A172 (cell line): ENCODE data around the gene FGF5. TPM values are rescaled to one million over a fixed set of nuclear protein-coding genes. Genes with fewer than 3 reads are reported as not detected.
A peak's percentile ranks its signal among the peaks of the same experiment; 100 is the strongest.
"Not testable (repeated sequence)": the region's sequence is repeated elsewhere in the genome, so short reads cannot be mapped to it uniquely, and the experiment has no call there.

ENCODE experiments used
- DNase-seq: peaks from one replicate; pipeline ENCODE4 v3.0.0-alpha.2; 2015; ENCODE audit warnings: low spot score
- total RNA-seq: library from RNA; depleted of rRNA; stranded (reverse); fragments of >200 nt; shearing (Covaris generic); gene quantifications from 2 replicates; pipeline ENCODE4 v1.2.3, GENCODE V29; 2014

Gene FGF5
- total RNA-seq, 1 experiment from 2014 or later = 1.5 TPM

DNA sequence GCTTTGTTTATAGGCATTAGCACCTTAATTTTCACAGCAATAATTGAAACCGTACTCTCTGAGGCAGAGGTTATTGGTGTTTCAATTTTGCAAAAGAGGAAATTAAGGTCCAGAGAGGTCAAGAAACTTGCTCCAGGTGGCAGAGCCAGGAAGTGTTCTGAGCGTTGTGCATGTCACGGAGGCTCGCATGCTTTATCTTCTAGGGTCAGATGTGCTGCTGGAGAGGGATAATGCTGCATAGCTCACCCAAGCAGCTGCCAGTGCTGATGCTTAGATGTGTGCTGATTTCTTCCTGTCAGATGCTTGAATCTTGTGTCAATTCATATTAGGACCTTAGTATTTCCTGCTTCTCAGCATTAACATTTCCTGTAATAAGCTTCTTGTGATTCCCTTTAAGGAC lies 13.0 kb upstream of the FGF5 start:
- no peak for DNase-seq

DNA sequence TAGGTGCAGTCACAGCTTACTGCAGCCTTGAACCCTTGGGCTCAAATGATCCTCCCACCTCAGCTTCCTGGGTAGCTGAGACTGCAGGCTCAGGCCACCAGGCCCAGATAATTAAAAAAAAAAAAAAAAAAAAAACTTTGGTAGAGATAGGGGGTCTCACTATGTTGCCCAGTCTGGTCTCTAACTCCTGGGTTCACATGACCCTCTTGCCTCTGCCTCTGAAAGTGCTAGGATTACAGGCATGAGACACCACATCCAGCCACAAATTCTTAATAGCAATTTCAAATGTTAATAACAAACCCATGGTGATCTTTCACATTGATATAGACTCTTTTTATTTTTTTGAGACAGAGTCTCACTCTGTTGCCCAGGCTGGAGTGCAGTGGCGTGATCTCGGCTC lies 12.3 kb upstream of the FGF5 start:
- no peak for DNase-seq

DNA sequence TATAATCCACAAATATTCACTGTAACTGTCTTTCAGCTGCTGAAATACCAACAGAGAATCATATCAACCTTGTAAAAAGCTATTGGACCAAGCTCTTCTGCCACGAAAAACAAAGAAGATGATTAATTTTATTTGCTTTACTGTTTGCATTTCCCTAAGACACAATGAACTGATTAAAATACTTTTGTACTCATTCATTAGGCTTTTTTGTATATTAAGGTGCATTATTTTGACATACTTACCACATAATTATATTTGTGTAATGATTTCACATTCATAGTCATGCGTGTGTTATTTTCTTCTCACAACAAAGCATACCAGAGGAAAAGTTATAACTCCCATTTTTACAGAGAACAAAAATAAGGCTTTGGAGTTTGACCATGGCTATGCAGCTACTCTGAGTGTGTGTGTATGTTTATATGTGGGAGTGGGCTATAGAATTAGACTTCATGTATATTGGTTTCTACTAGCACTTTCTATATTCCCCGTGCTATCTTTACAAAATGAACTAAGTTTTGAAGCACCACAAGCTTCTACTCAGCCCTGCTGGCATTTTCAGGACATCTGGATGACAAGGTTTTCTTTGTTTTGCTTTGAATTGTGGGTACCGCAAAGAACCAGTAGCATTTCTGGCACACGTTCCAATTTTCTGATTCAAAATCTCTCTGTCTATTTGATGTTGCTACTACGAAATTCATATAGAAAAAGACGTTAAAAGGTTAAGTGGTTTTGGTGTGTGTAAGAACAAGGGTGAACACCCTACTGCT lies 11.0 kb upstream of the FGF5 start:
- DNase-seq = no peak

DNA sequence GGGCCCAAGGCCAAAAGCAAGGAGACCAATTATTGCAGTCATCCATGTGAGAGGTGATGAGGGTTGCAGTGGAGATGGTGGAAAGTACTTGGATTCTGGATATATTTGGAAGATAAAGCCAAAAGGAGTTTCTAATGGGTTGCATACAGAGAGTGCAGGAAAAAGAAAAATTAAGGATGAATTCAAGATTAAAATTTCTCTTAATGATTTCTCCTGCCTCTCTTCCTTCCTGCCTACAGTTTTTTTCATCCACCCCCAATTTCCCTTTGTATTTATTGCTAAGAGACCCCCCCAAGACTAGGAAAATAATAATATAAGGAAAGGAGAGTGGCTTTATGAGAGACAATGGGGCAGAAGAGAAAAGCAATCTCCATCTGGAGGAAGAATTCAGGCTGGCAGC lies 8.6 kb upstream of the FGF5 start:
- no peak for DNase-seq

DNA sequence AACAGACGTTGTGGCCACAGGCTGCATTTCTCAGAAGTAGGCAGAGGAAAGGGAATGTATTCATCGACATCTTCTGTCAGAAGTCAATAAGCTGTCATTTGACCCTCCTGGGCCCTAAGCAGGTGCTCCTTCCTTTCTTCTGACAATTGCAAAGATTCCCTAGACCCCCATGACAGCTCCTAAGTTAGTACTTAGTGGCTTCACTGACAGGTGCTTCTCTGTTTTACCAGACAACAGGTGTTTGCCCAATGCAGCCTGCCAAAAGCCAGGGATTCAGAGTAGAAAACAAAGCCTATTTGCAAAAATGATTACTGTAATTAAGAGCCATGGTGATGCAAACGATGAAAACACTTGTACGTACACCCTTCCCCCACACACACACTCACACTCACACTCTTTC lies 7.5 kb upstream of the FGF5 start:
- no peak for DNase-seq

DNA sequence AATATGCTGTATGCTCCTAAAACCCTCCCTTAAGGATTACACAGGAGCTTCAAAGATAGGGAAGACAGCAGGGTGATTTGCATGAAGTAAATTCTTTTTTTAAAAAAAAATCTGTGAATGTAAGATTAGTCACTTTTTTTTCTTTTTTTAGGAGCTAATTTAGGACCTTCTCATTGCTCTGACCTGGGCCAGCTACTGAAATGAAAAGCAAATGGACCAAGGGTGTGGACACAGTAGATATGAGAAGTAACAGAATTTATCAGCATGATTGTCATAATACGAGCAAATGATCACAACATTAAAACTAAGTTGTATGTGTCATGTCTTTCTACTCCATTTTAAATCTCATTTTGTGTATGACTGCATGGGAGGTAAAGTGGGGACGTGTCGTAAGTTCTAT lies 6.6 kb upstream of the FGF5 start:
- DNase-seq = no peak

DNA sequence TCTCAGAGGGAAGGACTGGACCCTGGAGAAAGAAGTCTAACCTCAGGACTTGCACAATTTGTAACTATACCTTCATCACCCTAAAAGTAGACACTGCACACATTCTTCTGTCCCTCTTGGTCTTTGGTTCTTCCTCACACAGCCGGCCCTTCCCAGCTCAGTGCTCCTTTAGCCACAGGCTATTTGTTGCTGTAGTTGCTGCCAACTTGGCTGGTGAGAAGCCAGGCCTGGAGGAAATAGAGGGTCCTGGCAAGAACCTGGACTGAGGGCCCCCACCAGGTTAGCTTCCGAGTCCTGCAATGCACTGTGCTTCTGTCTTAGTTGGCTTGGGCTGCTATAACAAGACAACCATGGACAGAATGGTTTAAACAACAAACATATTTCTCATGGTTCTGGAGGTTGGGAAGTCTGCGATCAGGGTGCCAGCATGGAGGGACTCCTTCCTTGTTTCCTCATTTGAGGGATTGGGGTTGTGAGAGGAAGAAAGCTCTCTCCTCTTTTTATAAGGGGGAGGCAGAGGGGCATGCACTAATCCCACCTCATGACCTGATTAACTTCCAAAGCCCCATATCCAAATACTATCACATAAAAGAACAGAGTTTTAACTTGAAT lies 4.4 kb upstream of the FGF5 start:
- no peak for DNase-seq

DNA sequence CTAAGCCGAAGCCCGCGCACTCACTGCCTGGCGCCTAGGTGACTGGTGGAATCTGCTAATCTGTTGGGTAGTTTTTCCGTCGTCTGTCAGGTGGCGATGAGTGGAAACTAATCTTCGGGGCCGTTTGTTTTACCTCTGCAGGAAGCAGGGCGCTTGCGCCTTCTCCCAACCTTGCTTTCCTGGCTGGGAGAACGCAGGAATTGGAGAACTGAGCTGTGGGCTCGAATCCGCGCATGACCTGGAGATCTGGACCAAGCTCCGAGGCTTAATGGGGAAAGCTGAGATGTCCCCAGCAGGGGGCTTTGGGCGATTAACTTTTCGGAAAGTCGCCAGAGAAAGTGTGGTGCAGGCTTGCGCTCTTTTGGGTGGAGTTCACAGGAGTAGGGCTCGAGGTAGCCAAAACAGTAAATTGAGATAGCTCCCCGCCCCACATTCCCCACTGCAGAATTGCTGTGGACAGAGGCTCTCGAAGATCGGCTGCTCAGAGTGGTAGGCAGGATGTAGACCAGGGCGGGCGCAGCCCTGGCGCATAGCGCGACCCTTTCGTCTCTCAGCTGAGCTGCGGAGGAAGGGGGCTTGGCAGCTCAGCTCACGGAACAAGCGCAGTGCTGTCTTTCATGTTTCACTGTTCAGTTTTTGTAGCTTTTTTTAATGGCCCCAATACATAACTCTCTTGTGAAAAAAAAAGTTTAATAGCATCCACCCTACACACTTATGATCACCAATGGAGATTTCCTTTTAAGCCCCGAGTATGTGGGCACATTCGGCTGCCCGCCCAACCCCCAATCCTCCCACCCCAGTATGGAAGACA lies 2.7 kb upstream of the FGF5 start:
- no peak for DNase-seq

DNA sequence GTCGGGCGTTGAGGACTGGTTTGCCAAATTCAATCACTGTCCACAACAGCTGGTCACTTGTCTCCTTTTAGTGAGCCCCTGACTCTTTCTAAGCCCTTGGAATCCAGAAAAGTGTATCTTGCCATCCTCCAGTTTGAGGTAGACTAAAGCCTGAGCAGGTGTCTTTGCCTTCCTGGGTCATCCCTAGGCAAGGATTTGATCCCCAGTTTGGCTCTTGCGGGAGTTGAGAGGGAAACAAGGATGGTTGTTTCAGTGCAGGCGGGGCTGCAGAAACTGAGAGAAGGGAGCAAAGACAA lies 2.2 kb upstream of the FGF5 start:
- DNase-seq = no peak

DNA sequence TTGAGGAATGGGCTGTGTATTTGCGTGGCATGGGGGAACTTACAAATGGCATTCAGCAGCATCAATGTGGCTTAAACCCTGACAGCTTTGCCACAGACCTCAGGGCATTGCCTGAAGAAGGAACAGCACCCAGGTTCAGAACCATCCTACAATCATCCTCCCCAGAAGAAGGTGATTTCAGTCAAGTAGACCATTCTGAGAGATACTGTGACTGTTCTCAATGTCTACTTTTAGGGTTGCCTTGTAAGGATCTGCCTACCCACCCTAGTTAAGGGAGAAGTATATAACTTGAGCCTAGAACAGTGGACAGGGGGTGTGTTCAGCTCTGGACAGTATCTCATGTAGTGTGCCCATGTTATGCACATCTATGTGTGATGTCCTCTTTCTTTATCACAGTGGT lies 1.6 kb upstream of the FGF5 start:
- no peak for DNase-seq

DNA sequence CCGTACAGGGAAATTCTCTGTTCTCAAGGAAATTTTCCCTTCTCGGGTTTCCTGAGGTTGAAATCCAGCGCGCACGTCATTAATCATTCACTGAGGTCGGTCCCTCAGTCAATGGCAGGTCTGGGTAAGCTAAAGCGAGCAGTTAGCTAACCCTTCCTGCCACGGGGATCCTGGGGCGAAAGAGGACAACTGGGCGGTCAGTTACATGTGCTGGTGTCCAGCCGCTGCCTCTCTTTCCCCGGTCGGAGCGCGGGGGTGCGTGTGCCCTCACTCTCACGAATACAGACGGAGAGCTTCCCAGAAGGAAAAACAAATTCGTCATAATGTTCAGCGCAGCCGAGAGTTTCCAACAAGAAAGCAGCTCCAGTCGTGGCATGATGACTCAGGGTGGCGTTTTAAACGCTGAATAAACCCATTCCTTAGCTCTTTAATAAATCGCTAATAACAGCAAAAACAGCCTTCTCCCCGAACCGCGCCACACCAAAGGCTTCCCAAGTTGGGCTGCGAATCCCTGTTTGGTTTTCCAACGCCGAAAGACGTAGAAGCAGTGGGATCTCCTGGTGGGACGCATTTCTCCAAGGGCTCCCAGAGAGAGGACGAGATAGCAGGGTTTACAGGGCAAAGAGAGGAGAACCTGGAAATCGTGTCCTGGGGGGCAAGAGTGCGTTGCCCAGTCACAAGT lies 752 bp upstream of the FGF5 start:
- DNase-seq = peak; percentile 20

DNA sequence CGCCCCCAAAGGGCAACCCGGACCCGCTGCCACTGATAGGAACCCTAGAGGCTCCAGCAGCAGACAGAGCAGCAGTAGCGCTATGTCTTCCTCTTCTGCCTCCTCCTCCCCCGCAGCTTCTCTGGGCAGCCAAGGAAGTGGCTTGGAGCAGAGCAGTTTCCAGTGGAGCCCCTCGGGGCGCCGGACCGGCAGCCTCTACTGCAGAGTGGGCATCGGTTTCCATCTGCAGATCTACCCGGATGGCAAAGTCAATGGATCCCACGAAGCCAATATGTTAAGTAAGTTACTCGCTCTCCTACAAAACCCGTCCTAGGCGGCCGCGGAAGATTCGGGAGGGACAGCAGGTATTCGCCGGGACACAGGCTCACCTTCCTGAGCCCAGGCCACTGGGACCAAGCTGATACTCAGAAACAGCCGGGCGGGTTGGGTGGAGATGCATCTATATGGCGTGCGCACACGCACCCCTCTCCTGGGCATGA lies 477 bp downstream of the FGF5 start:
- peak; percentile 6 for DNase-seq

DNA sequence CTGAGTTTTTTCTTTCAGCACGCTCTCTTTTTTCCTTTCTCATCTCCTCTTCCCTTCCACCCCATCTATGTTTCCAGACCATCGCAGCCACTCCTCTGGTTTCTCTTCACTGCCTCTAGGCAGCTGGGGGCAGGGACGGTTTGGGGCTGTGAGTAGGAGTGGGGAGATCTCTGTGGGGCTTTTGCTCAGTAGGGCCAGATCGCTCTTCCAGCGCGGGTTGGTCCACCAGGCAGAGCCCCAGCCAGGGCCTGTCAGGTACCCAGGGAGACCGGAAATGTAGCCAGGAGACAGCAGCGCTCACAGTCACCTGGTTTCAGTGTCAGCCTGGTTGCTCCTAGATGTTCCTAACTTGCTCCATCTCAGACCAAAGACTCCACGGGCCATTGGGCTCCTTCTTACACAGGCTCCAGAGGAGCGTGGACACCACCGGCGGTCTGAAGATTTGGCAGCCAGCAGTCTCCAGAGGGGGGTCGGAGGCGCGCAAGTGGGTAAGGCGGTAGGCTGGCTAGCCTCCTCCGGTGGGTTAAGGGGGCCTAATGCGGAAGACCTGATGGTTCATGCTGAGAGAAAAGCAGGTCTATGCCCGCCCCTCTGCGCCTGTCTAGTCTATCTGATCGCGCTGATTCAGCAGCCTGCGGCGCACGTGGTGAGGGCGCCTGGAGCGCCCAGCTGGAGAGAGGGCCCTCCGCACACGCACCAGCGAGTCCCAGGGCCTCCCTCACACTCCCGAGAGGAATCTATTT lies 1.8 kb downstream of the FGF5 start:
- DNase-seq = no peak

DNA sequence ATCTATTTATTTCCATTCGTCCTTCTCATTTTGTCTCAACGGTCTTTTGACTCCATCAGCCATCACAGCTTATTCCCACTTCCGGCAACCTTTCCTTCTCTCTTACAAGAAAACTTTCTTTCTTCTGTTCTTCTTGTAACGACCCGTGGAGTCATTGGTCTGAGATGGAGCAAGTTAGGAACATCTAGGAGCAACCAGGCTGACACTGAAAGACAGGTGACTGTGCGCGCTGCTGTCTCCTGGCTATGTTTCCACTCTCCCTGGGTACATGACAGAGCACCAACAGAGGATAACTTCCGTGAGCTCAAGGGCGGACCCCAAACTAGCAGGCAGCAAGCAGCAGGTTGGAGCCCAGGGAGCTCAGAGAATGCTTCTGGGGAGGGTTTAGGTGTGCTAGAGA lies 2.5 kb downstream of the FGF5 start:
- no peak for DNase-seq

DNA sequence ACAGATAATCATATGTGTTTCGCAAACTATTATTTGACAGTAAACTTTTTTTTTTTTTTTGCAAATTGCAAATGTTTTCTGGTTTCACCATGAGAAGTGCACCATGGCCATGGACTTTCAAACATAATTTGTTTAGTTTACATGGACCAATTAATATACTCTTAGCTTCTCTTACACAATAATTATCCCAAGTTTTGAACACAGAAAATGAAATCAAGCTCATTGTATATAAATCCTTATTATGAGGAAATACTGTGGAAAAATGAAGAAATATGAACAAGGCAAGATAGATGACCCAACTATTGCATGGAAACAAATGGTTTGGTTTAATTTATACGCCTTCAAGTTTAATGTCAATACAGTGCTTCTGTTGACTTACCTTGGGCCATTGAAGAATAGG lies 3.9 kb downstream of the FGF5 start:
- no peak for DNase-seq

DNA sequence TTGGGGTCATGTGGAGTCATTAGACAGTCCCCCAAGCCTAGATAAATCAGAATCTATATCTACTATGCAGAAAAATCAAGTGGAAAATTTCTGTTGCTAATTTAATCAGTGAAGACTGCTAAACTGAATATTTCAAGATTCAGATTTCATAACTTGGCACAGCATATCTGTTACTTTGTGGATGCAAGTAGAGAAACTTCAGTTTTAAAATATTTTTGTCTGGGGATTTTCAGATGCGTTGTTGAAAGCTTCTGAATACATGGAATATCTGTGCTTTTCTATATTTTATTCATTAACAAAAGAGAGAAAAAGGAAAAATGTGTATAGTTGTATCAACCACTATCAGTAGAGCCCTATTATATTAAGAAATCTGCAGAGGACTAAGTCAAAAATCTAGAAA lies 4.4 kb downstream of the FGF5 start:
- DNase-seq = no peak

DNA sequence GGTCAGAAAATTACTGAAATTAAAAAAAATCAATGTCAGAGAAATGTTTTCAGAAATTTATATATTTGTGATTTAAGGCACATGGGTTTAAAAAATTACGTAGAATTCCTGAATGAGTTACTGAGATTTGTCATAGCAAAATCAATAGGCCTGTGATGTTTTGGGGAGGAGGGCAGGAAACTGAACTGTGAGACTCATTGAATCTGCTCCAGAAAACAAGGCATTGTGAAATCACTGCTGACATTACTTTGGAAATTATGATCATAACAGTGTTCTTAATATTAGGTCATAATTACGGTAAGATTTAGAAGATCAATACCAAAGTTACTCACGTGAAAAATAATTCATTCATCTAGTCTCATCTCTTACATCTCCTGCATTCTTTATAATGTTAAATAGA lies 5.3 kb downstream of the FGF5 start:
- no peak for DNase-seq

DNA sequence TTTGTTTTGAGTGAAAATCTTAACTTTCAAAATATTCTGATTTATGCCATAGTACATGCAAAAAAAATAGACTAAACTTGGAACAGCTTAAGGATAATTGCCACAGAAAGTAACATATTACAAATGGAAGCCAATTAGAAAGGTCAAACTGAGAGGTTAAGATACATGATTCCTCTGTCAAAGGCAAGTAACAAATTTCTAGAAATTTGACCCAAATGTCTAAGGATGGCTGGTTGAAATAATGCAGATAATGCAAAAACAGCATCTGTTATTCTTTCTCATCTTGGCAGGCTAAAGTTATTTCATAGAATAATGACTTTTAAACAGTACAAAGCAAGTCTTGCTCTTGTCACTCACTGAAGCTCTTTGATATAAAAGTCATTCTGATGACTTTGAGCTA lies 10.5 kb downstream of the FGF5 start:
- DNase-seq = no peak

DNA sequence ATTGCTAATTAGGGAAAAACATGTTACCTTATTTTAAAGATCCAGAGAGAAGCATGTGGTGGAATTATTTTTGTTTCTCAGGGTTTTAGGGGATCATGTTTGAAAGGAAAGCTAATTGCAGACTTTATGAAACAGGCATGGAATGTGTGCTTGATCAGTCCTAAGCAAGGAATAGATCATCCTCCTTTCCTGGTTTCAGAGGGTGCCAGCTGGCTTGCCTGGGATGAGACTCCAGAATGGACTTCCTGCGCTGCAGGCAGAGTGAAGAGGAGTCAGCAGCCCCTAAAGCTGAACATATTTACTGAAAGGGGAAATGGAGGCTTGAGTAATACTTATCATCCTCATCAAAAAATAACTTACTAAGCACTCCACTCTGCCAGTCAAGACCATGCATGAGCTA lies 13.3 kb downstream of the FGF5 start:
- no peak for DNase-seq

DNA sequence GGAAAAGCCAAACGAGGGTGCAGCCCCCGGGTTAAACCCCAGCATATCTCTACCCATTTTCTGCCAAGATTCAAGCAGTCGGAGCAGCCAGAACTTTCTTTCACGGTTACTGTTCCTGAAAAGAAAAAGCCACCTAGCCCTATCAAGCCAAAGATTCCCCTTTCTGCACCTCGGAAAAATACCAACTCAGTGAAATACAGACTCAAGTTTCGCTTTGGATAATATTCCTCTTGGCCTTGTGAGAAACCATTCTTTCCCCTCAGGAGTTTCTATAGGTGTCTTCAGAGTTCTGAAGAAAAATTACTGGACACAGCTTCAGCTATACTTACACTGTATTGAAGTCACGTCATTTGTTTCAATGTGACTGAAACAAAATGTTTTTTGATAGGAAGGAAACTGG lies 20.0 kb downstream of the FGF5 start:
- no peak for DNase-seq

DNA sequence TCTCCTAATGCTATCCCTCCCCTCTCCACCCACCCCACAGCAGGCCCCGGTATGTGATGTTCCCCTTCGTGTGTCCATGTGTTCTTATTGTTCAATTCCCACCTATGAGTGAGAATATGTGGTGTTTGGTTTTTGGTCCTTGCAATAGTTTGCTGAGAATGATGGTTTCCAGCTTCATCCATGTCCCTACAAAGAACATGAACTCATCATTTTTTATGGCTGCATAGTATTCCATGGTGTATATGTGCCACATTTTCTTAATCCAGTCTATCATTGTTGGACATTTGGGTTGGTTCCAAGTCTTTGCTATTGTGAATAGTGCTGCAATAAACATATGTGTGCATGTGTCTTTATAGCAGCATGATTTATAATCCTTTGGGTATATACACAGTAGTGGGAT lies 24.2 kb downstream of the FGF5 start:
- not testable (repeated sequence) for DNase-seq

DNA sequence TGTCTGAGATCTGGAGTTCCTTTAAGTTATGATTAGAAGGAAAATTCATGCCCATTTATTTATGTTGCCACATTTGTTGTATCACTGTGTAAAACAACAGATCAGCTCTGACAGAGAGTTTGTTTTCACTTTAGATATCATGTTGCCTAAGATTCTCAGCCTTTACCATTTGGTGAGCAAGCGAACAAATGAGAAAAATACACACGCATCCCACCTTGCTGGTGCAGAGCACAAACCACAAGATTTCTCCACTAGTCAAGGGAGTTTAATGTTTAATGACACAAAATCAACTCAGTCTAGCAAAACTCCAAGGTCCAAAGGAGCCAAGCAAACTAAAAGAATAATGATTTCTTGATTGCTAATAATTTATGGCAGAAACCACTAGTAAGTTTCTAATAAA lies 27.7 kb downstream of the FGF5 start:
- no peak for DNase-seq
